Measurements from ENCODE around the gene BCAT1.
"Not testable (repeated sequence)": the region's sequence is repeated elsewhere in the genome, so short reads cannot be mapped to it uniquely, and the experiment has no call there.

The BCAT1 gene

DNA sequence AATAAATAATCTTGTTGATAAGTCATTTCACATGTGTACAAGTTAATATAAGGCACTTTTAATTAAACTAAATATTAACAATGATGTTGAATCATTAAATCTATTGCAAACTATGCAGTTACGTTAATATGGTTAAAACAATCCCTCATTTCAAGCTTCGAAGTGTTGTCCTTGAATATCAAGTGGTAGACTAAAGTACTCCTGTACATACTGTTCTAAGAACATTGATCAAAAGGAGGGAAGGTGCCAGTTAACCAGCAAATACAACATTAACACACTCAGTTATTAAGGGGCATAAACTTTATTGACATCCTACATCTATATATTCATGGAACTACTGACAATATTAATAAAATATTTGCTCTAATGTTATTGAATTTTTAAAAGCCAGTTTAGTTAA lies 8.7 kb downstream of the BCAT1 start:
- H3K4me3 ChIP-seq (ENCODE audit: low read depth, low read length) = no peak overlapping the region
- DNase-seq (ENCODE audit: low read depth) = no peak
- TF ChIP-seq, protein P1, sequence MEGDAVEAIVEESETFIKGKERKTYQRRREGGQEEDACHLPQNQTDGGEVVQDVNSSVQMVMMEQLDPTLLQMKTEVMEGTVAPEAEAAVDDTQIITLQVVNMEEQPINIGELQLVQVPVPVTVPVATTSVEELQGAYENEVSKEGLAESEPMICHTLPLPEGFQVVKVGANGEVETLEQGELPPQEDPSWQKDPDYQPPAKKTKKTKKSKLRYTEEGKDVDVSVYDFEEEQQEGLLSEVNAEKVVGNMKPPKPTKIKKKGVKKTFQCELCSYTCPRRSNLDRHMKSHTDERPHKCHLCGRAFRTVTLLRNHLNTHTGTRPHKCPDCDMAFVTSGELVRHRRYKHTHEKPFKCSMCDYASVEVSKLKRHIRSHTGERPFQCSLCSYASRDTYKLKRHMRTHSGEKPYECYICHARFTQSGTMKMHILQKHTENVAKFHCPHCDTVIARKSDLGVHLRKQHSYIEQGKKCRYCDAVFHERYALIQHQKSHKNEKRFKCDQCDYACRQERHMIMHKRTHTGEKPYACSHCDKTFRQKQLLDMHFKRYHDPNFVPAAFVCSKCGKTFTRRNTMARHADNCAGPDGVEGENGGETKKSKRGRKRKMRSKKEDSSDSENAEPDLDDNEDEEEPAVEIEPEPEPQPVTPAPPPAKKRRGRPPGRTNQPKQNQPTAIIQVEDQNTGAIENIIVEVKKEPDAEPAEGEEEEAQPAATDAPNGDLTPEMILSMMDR (IDR thresholded peaks at IDR 0.05; ENCODE audit: low read depth, low read length, missing control alignments) = no peak

DNA sequence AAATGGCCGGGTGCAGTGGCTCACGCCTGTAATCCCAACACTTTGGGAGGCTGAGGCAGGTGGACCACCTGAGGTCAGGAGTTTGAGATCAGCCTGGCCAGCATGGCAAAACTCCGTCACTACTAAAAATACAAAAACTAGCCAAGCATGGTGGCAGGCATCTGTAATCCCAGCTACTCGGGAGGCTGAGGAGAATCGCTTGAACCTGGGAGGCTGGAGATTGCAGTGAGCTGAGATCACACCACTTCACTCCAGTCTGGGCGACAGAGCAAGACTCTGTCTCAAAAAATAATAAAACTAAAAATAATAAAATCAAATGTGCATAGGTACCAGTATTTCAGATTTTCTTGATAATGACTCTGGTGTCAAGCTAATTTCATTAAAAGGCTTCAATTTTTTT lies 9.3 kb downstream of the BCAT1 start:
- not testable (repeated sequence) for DNase-seq (ENCODE audit: low read depth); H3K4me3 ChIP-seq (ENCODE audit: low read depth, low read length)

DNA sequence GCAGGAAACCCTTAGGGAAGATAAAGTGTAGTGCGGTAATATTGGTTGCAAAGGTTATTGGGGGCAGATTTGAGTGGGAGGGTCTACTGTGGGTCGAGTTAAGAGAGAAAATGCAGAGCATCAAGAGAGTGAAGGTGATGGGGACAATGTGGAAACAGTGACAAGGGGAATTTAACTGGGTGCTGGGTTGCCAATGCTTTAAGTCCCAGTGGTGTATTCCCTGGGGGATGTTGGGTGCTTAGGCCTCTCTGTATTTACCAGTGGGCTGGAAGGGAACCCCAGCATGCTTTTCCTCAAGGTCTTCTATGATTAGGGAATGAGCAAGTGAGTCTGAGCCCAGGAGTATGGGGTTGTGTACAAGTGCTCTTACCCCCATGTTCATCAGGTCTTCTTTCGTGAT lies 10.6 kb downstream of the BCAT1 start:
- TF ChIP-seq, protein P1 (IDR thresholded peaks at IDR 0.05; ENCODE audit: low read depth, low read length, missing control alignments) = no peak
- no peak overlapping the region for H3K4me3 ChIP-seq (ENCODE audit: low read depth, low read length)
- no peak for DNase-seq (ENCODE audit: low read depth)

DNA sequence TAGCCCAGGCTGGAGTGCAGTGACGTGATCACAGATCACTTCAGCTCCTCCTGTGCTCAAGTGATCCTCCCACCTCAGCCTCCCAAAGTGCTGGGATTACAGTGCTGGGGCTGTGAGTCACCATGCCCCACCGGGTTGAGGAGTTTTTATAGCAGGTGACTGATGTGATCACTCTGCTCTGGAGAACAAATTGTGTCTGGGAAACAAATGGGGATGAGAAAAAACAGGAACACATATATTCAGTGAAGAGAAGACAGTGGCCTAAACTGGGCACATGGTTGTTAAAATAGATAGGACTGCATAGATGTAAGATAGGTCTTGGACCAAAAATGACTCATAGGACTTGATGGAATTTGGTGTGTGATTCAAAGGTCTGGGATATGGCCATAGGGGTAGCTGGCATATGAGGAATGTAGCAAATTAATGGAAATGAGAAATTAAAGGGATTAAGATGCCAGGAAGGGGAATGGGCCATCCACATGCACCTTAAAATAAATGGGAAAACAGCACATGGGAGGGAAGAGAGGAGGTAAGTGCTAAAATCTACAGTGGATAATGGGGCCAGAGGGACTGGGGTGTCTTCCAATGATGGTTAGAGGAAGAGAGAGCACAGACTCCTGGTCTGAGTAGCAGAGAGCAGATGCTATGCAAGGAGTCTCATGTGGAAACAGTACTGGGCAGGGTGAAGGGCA lies 11.2 kb downstream of the BCAT1 start:
- DNase-seq (ENCODE audit: low read depth) = no peak
- TF ChIP-seq, protein P1 (IDR thresholded peaks at IDR 0.05; ENCODE audit: low read depth, low read length, missing control alignments) = no peak
- H3K4me3 ChIP-seq (ENCODE audit: low read depth, low read length) = no peak overlapping the region

DNA sequence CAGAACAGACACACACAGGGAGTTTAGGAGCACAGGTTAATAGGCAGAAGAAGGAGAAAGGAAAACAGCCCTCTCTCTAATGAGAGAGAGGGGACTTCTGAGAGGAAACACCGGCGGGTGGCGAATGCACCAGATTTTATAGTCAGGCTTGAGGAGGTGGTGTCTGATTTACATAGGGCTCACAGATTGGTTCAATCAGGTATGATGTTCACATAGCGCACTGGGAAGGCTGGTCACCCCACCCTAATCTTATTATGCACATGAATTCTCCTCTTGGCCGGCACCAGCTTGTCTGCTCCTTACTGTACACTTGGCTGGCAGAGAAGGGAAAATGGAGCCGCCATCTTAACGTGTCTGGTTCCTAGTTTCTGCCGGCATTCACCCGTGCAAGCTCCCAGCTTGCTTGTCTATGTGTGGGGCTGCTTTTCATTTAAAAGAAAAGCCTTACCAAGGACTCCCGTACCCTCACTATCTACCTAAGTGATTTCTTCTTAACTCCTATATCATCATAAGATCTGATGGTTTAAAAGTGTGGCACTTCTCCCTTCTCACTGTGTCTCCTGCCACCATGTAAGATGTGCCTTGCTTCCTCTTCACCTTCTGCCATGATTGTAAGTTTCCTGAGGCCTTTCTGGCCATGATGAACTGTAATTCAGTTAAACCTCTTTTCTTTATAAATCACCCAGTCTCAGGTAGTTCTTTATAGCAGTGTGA lies 15.1 kb downstream of the BCAT1 start:
- DNase-seq (ENCODE audit: low read depth) = no peak
- TF ChIP-seq, protein P1 (IDR thresholded peaks at IDR 0.05; ENCODE audit: low read depth, low read length, missing control alignments) = no peak
- H3K4me3 ChIP-seq (ENCODE audit: low read depth, low read length) = no peak overlapping the region

DNA sequence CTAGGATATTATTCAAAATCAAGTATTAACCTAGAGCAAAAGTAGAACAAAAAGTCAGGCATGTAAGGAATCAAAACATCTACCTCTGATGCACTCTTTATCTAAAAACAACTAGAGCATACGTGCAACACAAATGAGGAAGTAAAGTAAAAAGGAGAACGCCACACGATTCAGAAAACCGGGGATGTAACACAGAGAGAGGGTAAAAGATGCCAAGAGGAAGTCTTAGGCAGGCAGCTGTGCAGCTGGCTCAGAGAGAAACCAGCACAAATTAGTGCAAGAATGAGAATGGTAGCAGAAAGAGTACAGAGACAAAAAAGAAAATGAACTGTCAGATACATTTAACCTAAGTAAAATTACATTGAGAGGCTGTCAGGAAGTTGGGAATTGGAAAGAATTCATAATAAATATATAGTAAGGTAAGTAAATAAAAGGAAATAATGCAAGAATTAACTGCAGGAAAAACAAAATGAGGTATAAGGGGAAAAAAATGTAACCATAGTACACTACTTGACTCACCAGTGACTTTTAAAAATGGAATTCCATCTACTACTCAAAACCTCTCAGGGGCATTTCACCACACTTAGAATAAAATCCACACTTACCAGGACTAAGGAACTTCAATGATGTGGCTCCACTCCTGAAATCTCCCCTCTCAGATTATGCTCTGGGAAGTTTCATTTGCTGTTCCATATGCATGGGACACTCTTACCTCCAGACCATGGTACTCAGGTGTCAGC lies 17.1 kb downstream of the BCAT1 start:
- TF ChIP-seq, protein P1 (IDR thresholded peaks at IDR 0.05; ENCODE audit: low read depth, low read length, missing control alignments) = no peak
- no peak overlapping the region for H3K4me3 ChIP-seq (ENCODE audit: low read depth, low read length)
- DNase-seq (ENCODE audit: low read depth) = no peak

DNA sequence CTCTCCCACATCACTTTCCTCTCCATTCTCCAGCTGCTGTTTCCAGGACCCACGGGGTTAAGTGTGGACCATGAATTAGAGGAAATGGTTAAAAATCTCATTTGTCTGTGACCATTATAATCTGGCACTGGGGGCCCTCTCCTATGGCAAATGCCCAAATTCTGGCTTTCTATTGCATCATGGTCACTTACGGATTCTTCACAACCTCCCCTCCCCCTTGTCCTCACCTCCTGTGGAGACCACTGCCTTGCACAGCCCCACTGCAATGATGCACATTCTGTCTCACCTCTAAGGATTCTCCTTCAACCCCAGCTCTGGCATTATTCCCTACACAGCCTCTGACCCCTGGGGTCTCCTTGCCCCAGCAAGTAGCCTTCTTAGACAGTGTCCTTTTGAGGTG lies 18.9 kb downstream of the BCAT1 start:
- H3K4me3 ChIP-seq (ENCODE audit: low read depth, low read length) = no peak overlapping the region
- DNase-seq (ENCODE audit: low read depth) = no peak
- TF ChIP-seq, protein P1 (IDR thresholded peaks at IDR 0.05; ENCODE audit: low read depth, low read length, missing control alignments) = no peak

DNA sequence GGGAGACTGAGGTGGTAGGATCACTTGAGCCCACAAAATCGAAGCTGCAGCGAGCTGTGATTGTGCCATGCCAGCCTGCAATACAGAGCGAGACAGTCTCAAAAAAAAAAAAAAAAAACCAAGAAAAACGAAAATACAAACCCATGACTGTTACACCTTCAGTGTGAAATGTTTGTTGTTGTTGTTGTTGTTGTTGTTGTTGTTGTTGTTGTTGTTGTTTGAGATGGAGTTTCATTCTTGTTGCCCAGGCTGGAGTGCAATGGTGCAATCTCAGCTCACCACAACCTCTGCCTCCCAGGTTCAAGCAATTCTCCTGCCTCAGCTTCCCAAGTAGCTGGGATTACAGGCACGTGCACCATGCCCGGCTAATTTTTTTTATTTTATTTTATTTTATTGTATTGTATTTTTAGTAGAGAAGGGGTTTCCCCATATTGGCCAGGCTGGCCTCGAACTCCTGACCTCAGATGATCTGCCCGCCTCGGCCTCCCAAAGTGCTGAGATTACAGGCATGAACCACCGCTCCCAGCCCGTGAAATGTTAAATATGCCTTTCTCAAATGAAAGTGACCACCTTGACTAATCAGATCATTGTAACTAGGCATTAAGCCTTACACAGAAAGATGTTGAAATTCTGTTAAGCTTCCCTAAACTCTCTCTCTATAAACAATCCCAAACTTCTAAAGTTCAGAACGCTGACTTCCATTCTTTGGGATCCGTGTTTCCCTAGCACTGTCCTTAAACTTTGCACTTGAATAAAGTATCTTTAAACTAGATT lies 20.2 kb downstream of the BCAT1 start:
- H3K4me3 ChIP-seq (ENCODE audit: low read depth, low read length); DNase-seq (ENCODE audit: low read depth): not testable (repeated sequence)

Measured in GM12864 (cell line).